ENCODE results near the gene EIF4ENIF1.

GRCh38 chr22:31449506-31449905 lies 40.1 kb downstream of the EIF4ENIF1 start:
- TF ChIP-seq POLR2A (IDR thresholded peaks at IDR 0.05): no peak
- TF ChIP-seq CTCF (IDR thresholded peaks at IDR 0.05): no peak
- TF ChIP-seq EP300 (IDR thresholded peaks at IDR 0.05): no peak
- no peak for TF ChIP-seq POLR2AphosphoS5 (IDR thresholded peaks at IDR 0.05)

All from stomach (tissue), 4 donors.